Smooth muscle cell (in vitro differentiated cells): Measurements from ENCODE around the gene OAF. TPM values are rescaled to one million over a fixed set of nuclear protein-coding genes. Genes with fewer than 3 reads are reported as not detected.
"Not testable (repeated sequence)": the region's sequence is repeated elsewhere in the genome, so short reads cannot be mapped to it uniquely, and the experiment has no call there.

ENCODE experiments used
- DNase-seq: peaks from one replicate; lab custom pipeline; 2025; ENCODE audit not compliant: unreplicated experiment; lab: John Stamatoyannopoulos, UW
- H2AFZ ChIP-seq: fragments of 200-600 bp; sonication (generic); 2 replicates; pipeline ENCODE4 v1.6.0; 2016; ENCODE audit warnings: antibody characterized with exemption, low read depth, mild to moderate bottlenecking
- H3F3A ChIP-seq: fragments of 200-600 bp; sonication (generic); 2 replicates; pipeline ENCODE4 v1.6.0; 2017; ENCODE audit warnings: antibody characterized with exemption, low read depth
- H3K27ac ChIP-seq: fragments of 200-600 bp; sonication (generic); 2 replicates; pipeline ENCODE4 v1.5.1; 2016; ENCODE audit warnings: low read depth, mild to moderate bottlenecking
- H3K27me3 ChIP-seq: fragments of 200-600 bp; sonication (generic); 2 replicates; pipeline ENCODE4 v1.6.1; 2016; ENCODE audit warnings: low read depth, mild to moderate bottlenecking
- H3K36me3 ChIP-seq: fragments of 200-600 bp; sonication (generic); 2 replicates; pipeline ENCODE4 v1.5.1; 2016; ENCODE audit warnings: low read depth
- H3K4me1 ChIP-seq: fragments of 200-600 bp; sonication (generic); 2 replicates; pipeline ENCODE4 v1.5.1; 2016; ENCODE audit warnings: low read depth
- H3K4me2 ChIP-seq: fragments of 200-600 bp; sonication (generic); 2 replicates; pipeline ENCODE4 v1.6.0; 2016; ENCODE audit warnings: mild to moderate bottlenecking
- H3K4me3 ChIP-seq: fragments of 200-600 bp; sonication (generic); 2 replicates; pipeline ENCODE4 v1.5.1; 2016; ENCODE audit warnings: mild to moderate bottlenecking
- H3K79me2 ChIP-seq: fragments of 200-600 bp; sonication (generic); 2 replicates; pipeline ENCODE4 v1.6.0; 2016; ENCODE audit warnings: low read depth, mild to moderate bottlenecking
- H3K9ac ChIP-seq: fragments of 200-600 bp; sonication (generic); 2 replicates; pipeline ENCODE4 v1.6.0; 2016; ENCODE audit warnings: low read depth
- H3K9me3 ChIP-seq: fragments of 200-600 bp; sonication (generic); replicated peaks from 2 replicates; pipeline ENCODE4 v1.5.1; 2016; ENCODE audit warnings: low read depth
- H4K20me1 ChIP-seq: fragments of 200-600 bp; sonication (generic); 2 replicates; pipeline ENCODE4 v1.6.0; 2016; ENCODE audit warnings: low read depth
- WGBS: methylation state at CpG from one replicate; pipeline ENCODE4 v1.1.7; 2016; ENCODE audit warnings: low lambda C conversion rate; 5-methylcytosine and 5-hydroxymethylcytosine counted together
- polyA plus RNA-seq: library from polyadenylated mRNA; unstranded; fragments of >200 nt; fragmentation: Nextera tagmentation; extraction: Ambion mirVana; gene quantifications from 2 replicates; pipeline ENCODE4 v1.2.1, GENCODE V29; 2016
- total RNA-seq: library from RNA; depleted of rRNA; stranded (reverse); fragments of >200 nt; gene quantifications from 2 replicates; pipeline ENCODE4 v1.2.3, GENCODE V29; 2014
- TF ChIP-seq, protein P1 (sequence below): fragments of 200-600 bp; sonication (generic); IDR thresholded peaks from 2 replicates; pipeline ENCODE4 v1.5.1; 2017; ENCODE audit warnings: borderline replicate concordance, mild to moderate bottlenecking, antibody characterized with exemption; ENCODE audit not compliant: insufficient read depth, poor library complexity, severe bottlenecking

OAF gene
- total and polyA plus RNA-seq, 2 experiments from 2014 or later = 41.6 to 112 TPM

DNA sequence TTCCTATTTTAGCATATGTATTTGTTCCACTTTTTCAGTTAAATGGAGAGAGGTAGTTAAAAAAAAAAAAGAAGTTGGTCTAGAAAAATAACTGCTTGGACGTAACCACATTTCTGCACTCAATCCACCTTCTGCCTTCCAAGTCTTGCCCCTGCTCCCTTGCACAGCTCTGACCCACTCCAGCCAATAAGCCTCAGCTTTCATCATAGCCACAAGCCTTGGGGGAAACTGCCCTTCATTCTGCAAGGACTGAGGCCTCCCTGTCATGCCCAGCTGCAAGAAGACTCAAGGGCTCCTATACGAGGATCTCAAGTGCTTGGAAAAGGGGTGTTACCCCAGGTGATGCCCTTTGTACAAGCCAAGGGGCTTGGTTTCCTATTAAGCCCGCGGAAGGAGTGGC lies 36.0 kb upstream of the OAF start:
- Histone ChIP-seq H3F3A (no peaks in the 10 kb centered on the region), H3K9me3 (no peaks in the 10 kb centered on the region), H3K27me3 (no peaks in the 10 kb centered on the region), H3K4me2 (no peak overlapping the region), H3K27ac (no peak overlapping the region), H3K4me3 (no peak overlapping the region), H3K36me3 (no peaks in the 10 kb centered on the region), H3K79me2 (no peaks in the 10 kb centered on the region), H3K4me1 (peaks cover 10% of the 10 kb centered on the region), H2AFZ (no peak overlapping the region), H4K20me1 (no peaks in the 10 kb centered on the region), H3K9ac (no peak overlapping the region)
- DNase-seq = no peak
- TF ChIP-seq, protein P1, sequence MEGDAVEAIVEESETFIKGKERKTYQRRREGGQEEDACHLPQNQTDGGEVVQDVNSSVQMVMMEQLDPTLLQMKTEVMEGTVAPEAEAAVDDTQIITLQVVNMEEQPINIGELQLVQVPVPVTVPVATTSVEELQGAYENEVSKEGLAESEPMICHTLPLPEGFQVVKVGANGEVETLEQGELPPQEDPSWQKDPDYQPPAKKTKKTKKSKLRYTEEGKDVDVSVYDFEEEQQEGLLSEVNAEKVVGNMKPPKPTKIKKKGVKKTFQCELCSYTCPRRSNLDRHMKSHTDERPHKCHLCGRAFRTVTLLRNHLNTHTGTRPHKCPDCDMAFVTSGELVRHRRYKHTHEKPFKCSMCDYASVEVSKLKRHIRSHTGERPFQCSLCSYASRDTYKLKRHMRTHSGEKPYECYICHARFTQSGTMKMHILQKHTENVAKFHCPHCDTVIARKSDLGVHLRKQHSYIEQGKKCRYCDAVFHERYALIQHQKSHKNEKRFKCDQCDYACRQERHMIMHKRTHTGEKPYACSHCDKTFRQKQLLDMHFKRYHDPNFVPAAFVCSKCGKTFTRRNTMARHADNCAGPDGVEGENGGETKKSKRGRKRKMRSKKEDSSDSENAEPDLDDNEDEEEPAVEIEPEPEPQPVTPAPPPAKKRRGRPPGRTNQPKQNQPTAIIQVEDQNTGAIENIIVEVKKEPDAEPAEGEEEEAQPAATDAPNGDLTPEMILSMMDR = no peak
- WGBS = 59% methylated on average over 4 of the region's 4 CpGs

DNA sequence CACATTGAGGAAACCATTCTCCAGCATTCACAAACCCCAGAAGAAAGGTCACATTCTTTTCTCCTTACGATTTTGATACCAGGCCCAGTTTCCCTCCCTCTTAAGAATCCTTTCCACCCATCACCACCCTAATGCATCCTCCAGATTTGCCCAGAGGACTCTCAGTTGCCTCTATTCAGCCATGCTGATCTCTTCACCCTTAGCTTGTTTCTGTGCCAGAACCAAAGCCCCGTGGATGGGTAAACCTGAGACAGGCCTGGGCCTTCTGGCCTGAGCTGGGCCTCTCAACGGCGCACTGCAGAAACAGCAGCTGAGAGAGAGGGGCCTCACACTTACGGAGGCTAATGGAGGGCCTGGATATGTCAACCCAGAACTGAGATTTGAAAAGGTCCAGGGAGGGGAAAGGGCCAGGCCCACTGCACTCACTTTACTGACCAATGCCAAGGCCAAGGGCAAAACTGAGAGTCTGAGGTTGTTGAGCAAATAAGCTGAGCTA lies 32.2 kb upstream of the OAF start:
- no peaks in the 10 kb centered on the region for H3K9me3 ChIP-seq
- H3K27ac ChIP-seq = no peak overlapping the region
- no peak for DNase-seq
- H3K36me3 ChIP-seq = no peaks in the 10 kb centered on the region
- H3K4me1 ChIP-seq = peaks cover 26% of the 10 kb centered on the region
- no peaks in the 10 kb centered on the region for H3F3A ChIP-seq
- TF ChIP-seq, protein P1 = no peak
- no peaks in the 10 kb centered on the region for H3K79me2 ChIP-seq
- WGBS = 77% methylated on average over 5 of the region's 5 CpGs
- no peak overlapping the region for H3K4me3 ChIP-seq
- no peak overlapping the region for H2AFZ ChIP-seq
- H4K20me1 ChIP-seq = no peaks in the 10 kb centered on the region
- no peaks in the 10 kb centered on the region for H3K27me3 ChIP-seq
- H3K9ac ChIP-seq = no peak overlapping the region
- H3K4me2 ChIP-seq = no peak overlapping the region

DNA sequence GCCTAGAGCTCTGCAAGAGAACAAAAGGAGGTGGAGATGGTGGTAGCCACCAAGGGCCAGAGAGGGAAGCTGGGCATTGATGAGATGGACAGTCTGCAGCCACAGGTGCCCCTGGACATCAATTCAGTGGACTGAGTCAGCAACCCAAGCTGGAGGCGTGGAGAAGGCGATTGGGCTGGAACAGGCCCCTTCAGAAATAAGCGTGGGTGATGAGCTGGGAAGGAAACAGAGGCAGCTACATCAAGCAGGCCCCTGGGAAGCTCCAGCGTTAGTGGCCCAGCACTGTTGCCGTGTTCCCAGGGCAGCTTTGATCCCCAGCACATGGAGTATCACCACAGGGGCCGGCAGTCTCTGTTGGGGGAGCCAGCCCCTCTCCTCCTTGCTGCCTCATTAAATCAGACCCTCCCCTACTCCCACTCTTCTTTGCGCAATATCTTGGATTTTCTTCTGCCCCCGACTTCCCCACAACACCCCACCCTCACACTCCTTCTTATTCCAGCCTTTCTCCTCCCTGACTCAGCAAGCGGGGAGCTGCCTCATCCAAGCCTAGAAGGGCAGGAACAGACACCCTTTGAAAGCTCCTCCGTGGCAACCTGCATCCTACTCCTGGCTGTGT lies 31.7 kb upstream of the OAF start:
- no peaks in the 10 kb centered on the region for H3K27me3 ChIP-seq
- no peak for DNase-seq
- H3K79me2 ChIP-seq = no peaks in the 10 kb centered on the region
- H3K4me1 ChIP-seq = peaks cover 26% of the 10 kb centered on the region
- no peaks in the 10 kb centered on the region for H3F3A ChIP-seq
- H3K27ac ChIP-seq = no peak overlapping the region
- WGBS = 55% methylated on average over 10 of the region's 10 CpGs
- H3K4me2 ChIP-seq = peak overlapping the region; percentile 40
- H3K9ac ChIP-seq = no peak overlapping the region
- peak overlapping the region; percentile 30 for H2AFZ ChIP-seq
- H3K9me3 ChIP-seq = no peaks in the 10 kb centered on the region
- no peak overlapping the region for H3K4me3 ChIP-seq
- H4K20me1 ChIP-seq = no peaks in the 10 kb centered on the region
- TF ChIP-seq, protein P1 = no peak
- H3K36me3 ChIP-seq = no peaks in the 10 kb centered on the region

DNA sequence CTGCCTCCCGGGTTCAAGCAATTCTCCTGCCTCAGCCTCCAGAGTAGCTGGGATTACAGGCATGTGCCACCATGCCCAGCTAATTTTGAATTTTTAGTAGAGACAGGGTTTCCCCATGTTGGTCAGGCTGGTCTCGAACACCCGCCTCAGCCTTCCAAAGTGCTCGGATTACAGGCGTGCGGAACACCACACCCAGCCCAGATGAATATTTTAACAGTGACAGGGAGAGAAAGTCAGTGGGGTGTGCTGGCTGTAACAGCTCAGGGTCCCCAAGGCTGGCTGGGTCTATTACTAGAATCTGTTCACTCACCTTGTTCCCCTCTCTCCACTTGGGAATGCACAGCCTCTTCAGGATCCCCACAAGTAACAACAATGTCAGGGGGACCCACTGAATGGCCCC lies 30.8 kb upstream of the OAF start:
- DNase-seq = not testable (repeated sequence)
- peak overlapping the region; percentile 56 for H3K4me2 ChIP-seq

More for the DNA sequence above, 30.8 kb upstream of the OAF start:
- Histone ChIP-seq H2AFZ (peak overlapping the region; percentile 51), H3K4me1 (peaks cover 26% of the 10 kb centered on the region), H3K27ac (peak overlapping the region; percentile 71)
- H3K9me3 ChIP-seq, H3K79me2 ChIP-seq, H3K4me3 ChIP-seq, H3K27me3 ChIP-seq, H4K20me1 ChIP-seq, H3K9ac ChIP-seq, H3F3A ChIP-seq, H3K36me3 ChIP-seq: not testable (repeated sequence)
- 83% methylated on average over 6 of the region's 6 CpGs for WGBS
